GM10847 (cell line): ENCODE data around the gene SCN5A.

ENCODE experiments used
- POLR2A ChIP-seq: IDR thresholded peaks from 2 replicates; pipeline ENCODE4 v1.6.1; 2011; ENCODE audit not compliant: insufficient read length; ENCODE audit errors: extremely low read depth

The SCN5A gene

GRCh38 chr3:38538773-38539353, 110.6 kb downstream of the SCN5A start:
- no peak for TF ChIP-seq POLR2A

- no peak for TF ChIP-seq POLR2A
These were observed 112.8 kb downstream of the SCN5A start for GRCh38 chr3:38536671-38537070.

GRCh38 chr3:38534604-38535003, 114.9 kb downstream of the SCN5A start:
- TF ChIP-seq POLR2A: no peak

- no peak for TF ChIP-seq POLR2A
These were observed 115.3 kb downstream of the SCN5A start for GRCh38 chr3:38534180-38534579.

GRCh38 chr3:38533285-38533976, 116.1 kb downstream of the SCN5A start:
- TF ChIP-seq POLR2A: no peak

GRCh38 chr3:38532529-38532928, 117.0 kb downstream of the SCN5A start:
- no peak for TF ChIP-seq POLR2A

- no peak for TF ChIP-seq POLR2A
These were observed 121.0 kb downstream of the SCN5A start for GRCh38 chr3:38528457-38528856.

- no peak for TF ChIP-seq POLR2A
These were observed 122.7 kb downstream of the SCN5A start for GRCh38 chr3:38526792-38527191.

GRCh38 chr3:38524141-38524739, 125.2 kb downstream of the SCN5A start:
- TF ChIP-seq POLR2A: no peak

- no peak for TF ChIP-seq POLR2A
These were observed 127.5 kb downstream of the SCN5A start for GRCh38 chr3:38522002-38522401.

- no peak for TF ChIP-seq POLR2A
These were observed 128.0 kb downstream of the SCN5A start for GRCh38 chr3:38521391-38521987.

- no peak for TF ChIP-seq POLR2A
These were observed 129.8 kb downstream of the SCN5A start for GRCh38 chr3:38519651-38520050.

GRCh38 chr3:38519000-38519399, 130.5 kb downstream of the SCN5A start:
- no peak for TF ChIP-seq POLR2A

GRCh38 chr3:38516669-38517068, 132.8 kb downstream of the SCN5A start:
- TF ChIP-seq POLR2A: no peak

- TF ChIP-seq POLR2A: no peak
These were observed 134.1 kb downstream of the SCN5A start for GRCh38 chr3:38515367-38515766.

- TF ChIP-seq POLR2A: no peak
These were observed 137.9 kb downstream of the SCN5A start for GRCh38 chr3:38511546-38511945.
